ENCODE data around the gene SNRPD1. TPM values are rescaled to one million over a fixed set of nuclear protein-coding genes. Genes with fewer than 3 reads are reported as not detected.
A peak's percentile ranks its signal among the peaks of the same experiment; 100 is the strongest.
"Not testable (repeated sequence)": the region's sequence is repeated elsewhere in the genome, so short reads cannot be mapped to it uniquely, and the experiment has no call there.

Gene SNRPD1
- 100 to 1,000 TPM in 1 of 2 donors, 10 to 100 TPM in 1; 91.2 to 158 TPM for total RNA-seq

DNA sequence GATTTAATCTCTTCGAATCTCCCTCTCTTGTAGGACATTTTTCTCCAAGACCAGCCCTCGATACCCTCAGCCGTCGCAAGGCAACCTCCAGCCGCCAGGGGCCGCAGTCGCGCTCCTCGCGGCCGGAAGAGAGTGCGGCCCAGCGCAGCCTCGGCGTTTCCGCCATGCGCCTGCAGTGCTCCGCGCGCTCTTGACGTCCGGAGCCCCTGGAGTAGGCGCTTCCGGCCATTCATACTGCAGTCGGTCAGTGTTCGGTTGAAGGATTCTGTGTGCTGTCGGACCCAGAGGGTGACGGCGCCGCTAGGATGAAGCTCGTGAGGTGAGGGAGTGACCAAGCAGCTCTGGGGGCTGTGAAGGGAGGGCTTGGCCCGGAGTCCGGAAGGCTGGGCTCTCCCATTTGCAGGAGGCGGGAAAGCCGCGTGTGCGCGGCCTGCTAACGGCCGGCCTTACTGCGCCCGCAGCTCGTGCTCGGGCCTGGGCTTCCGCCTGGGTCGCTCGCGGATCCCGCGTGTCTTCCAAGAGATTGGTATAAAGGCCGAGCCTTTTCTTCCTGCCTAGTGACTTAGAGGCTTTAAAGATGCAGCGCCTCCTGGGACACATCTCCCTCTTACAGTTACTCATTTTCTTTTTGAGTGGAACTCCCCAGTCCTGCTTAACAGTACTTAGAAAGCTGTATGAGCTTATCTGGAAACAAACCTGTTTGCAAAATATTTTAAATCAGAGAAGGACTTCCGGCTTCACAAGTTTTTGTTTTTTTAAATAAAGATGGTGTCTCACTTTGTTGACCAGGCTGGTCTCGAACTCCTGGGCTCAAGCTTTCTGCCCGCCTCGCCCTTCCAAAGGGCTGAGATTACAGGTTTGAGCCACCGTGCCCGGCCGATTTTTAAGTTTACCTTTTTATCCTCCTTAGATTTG lies at the start of gene SNRPD1:
Gene SNRPD1 (plus strand): TSS at position 190 of the 915 bp plus-strand sequence. CDS start 116 bp downstream, at position 306.
- peak; percentile 99 for ATAC-seq
- DNase-seq (ENCODE audit: low spot score): peak; percentile 93
- peaks cover 16 to 29% of the 10 kb centered on the region in 2 donors for H3K4me1 Mint-ChIP-seq (ENCODE audit: low read depth in 2 of 2)
- H3K36me3 Mint-ChIP-seq: peaks cover 7% of the 10 kb centered on the region
- peak within 1 kb of the TSS; percentile 100 for H3K4me3 Mint-ChIP-seq
- H3K27me3 Mint-ChIP-seq: no peaks in the 10 kb centered on the region
- H3K27ac Mint-ChIP-seq: peak within 1 kb of the TSS; percentile 95 to 99
- H3K9me3 Mint-ChIP-seq: no peaks in the 10 kb centered on the region

DNA sequence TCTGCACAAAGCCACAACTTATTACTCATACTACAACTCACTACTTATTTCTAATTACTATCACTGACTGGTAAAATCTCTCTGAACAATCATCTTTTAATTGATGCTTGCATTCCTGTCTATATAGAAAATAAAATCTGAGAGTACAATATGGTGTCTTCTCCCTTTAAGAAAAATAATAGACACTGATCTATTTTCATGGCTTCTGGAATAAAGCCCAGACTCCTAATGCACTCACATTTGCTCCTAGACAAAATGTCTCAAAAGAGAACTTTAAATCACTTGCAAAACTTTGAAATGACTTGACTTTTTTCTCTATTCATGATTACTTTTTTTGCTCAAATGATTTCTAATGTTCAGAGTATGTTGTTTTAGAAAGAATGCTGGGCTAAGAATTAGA lies 40.3 kb upstream of the SNRPD1 start:
- DNase-seq (ENCODE audit: low spot score) (no peak), ATAC-seq (no peak)
- no peak overlapping the region for H3K27ac Mint-ChIP-seq
- H3K9me3 Mint-ChIP-seq: no peaks in the 10 kb centered on the region
- peaks cover 19% of the 10 kb centered on the region for H3K36me3 Mint-ChIP-seq
- H3K4me1 Mint-ChIP-seq (ENCODE audit: low read depth in 2 of 2): peaks cover 0 to 6% of the 10 kb centered on the region in 2 donors
- no peaks in the 10 kb centered on the region for H3K27me3 Mint-ChIP-seq
- H3K4me3 Mint-ChIP-seq: no peak overlapping the region

DNA sequence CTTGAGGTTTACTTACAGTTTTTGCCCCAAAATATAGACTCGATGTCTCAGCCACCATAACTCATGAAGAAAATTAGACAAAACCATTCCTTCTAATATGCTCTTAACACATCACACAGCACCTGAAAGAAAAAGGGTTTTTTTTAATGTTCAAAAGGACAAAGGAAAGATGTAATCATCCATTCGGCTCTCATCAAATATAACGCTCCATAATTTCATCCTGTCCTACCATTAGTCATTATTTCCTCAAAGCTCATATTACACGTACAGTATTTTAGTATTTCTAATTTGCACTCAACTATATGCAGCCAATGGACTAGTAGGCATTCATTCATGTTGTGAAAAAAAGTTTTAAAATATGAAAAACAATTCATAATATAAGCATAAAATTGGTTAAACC lies 36.5 kb upstream of the SNRPD1 start:
- Mint-ChIP-seq H3K36me3 (peaks cover 19% of the 10 kb centered on the region), H3K4me1 (ENCODE audit: low read depth in 2 of 2) (peaks cover 8 to 13% of the 10 kb centered on the region in 2 donors), H3K4me3 (no peak overlapping the region), H3K27me3 (no peaks in the 10 kb centered on the region), H3K27ac (peak overlapping the region in 1 of 2 donors; percentile 67), H3K9me3 (no peaks in the 10 kb centered on the region)
- ATAC-seq: no peak
- no peak for DNase-seq (ENCODE audit: low spot score)

DNA sequence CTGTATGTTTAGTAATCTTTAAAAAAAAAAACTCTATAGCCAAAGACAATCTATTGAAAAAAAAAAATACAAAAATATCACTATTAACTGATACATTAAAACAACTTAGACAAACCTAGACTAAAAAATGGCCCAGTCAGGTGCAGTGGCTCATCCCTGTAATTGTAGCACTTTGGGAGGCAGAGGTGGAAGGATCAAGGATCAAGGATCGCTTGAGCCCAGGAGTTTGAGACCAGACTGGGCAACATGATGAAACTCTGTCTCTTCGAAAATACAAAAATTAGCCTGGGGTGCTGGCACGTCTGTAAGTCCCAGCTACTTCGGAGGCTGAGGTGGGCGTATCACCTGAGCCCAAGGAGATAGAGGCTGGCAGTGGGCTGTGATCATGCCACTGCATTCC lies 27.7 kb upstream of the SNRPD1 start:
- H3K27me3 Mint-ChIP-seq: no peaks in the 10 kb centered on the region
- DNase-seq (ENCODE audit: low spot score) (no peak), ATAC-seq (no peak)
- H3K9me3 Mint-ChIP-seq: no peaks in the 10 kb centered on the region
- peaks cover 21 to 23% of the 10 kb centered on the region in 2 donors for H3K4me1 Mint-ChIP-seq (ENCODE audit: low read depth in 2 of 2)
- H3K4me3 Mint-ChIP-seq: no peak overlapping the region
- H3K36me3 Mint-ChIP-seq: no peaks in the 10 kb centered on the region
- no peak overlapping the region for H3K27ac Mint-ChIP-seq

DNA sequence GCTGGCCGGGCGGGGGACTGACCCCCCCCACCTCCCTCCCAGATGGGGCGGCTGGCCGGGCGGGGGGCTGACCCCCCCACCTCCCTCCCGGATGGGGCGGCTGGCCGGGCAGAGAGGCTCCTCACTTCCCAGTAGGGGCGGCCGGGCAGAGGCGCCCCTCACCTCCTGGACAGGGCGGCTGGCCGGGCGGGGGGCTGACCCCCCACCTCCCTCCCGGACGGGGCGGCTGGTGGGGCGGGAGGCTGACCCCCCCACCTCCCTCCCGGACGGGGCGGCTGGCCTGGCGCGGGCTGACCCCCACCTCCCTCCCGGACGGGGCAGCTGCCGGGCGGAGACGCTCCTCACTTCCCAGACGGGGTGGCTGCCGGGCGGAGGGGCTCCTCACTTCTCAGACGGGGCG lies 19.8 kb upstream of the SNRPD1 start:
- ATAC-seq; H3K4me3 Mint-ChIP-seq; DNase-seq (ENCODE audit: low spot score); H3K9me3 Mint-ChIP-seq; H3K36me3 Mint-ChIP-seq; H3K27ac Mint-ChIP-seq; H3K27me3 Mint-ChIP-seq: not testable (repeated sequence)
- H3K4me1 Mint-ChIP-seq (ENCODE audit: low read depth in 2 of 2): peaks cover 19 to 29% of the 10 kb centered on the region in 2 donors

DNA sequence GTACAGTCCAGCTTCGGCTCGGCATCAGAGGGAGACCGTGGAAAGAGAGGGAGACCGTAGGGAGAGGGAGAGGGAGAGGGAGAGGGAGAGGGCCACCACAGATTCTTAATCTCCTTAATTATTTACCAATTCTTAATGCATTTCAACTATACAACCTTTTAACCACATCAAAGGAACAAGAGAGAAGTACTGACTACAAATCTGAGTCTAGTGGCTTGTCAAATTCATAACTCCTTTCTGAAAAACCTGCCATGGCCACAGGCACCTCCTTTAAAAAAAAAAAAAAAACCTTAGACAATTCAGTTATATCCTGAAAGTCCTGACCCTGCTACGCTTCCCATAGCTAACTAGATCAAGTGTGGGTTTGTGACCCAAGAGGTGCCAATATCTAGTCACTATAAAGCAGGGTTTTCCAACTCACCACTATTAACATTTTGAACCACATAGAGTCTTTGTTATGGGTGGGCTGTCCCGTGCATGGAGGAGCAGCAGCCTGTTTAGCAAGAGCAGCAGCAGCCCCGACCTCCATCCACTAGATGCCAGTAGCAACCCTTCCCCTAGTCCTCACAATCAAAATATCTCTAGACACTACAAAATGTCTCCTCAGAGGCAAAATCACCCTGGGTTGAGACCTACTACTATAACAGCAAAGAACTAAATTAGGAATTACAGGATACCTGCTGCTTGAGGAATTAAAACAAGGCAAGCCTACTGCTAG lies 18.4 kb upstream of the SNRPD1 start:
- H3K9me3 Mint-ChIP-seq: no peaks in the 10 kb centered on the region
- DNase-seq (ENCODE audit: low spot score): no peak
- H3K4me1 Mint-ChIP-seq (ENCODE audit: low read depth in 2 of 2): peaks cover 16 to 25% of the 10 kb centered on the region in 2 donors
- no peaks in the 10 kb centered on the region for H3K27me3 Mint-ChIP-seq
- H3K27ac Mint-ChIP-seq: no peak overlapping the region
- no peak overlapping the region for H3K4me3 Mint-ChIP-seq
- no peaks in the 10 kb centered on the region for H3K36me3 Mint-ChIP-seq
- no peak for ATAC-seq

DNA sequence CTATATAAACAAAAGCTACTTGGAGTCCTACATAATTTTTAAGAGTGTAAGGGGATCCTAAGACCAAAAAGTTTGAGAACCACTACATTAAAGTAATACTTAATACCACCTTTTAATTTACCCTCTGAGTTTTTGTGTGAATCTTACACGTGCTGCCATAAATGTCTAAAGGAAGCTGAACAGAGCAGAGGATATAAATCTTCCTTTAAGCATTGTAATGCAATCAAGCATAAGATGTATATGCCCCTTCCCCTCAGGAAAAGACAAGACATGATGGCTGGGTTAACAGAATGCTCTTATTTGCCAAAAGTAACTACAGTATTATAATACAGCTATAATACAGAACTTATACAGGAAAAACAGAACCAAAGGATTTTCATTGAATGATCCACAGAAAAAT lies 14.5 kb upstream of the SNRPD1 start:
- no peaks in the 10 kb centered on the region for H3K27me3 Mint-ChIP-seq
- H3K4me3 Mint-ChIP-seq: peak overlapping the region; percentile 28

DNA sequence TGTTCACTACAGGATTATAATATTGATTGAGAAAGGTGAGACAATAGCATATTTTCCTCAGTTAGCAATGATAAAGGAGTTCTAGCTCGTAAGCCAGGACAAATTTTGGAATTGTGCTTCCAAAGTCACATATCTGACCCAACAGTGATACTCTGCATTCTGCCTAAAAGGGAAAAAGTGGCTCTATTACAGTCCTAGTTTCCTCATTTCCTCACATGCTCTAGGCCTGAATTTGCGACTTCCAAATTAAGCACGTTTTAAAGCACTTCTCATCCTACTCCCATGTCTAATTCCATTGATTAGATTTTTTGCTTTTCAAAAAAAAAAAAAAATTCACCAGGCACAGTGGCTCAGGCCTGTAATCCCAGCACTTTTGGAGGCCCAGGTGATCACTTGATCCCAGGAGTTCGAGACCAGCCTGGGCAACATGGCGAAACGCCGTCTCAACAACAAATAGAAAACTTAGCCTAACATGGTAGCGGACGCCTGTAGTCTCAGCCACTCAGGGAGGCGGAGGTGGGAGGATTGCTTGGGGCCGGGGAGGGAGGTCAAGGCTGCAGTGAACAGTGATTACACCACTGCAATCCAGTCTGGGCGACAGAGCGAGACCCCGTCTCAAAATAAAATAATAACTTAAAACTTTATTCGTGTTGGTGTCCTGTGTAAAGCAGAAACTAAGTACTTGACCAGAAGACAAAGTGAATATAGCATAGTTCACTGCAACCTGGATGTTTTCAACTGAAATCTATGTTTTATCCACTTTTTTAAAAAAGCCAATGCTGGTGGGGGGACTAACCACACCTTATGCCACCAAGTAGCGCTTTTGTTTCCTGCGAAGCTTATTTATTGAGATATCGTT lies 13.2 kb upstream of the SNRPD1 start:
- DNase-seq (ENCODE audit: low spot score): no peak
- ATAC-seq: no peak
- Mint-ChIP-seq H3K27me3 (no peaks in the 10 kb centered on the region), H3K36me3 (no peaks in the 10 kb centered on the region), H3K9me3 (no peaks in the 10 kb centered on the region), H3K4me3 (peak overlapping the region; percentile 90), H3K4me1 (ENCODE audit: low read depth in 2 of 2) (peaks cover 18% of the 10 kb centered on the region in 2 donors), H3K27ac (peak overlapping the region; percentile 93 to 98)

More for the DNA sequence above, 14.5 kb upstream of the SNRPD1 start:
- Mint-ChIP-seq H3K27ac (no peak overlapping the region), H3K4me1 (ENCODE audit: low read depth in 2 of 2) (peaks cover 20 to 21% of the 10 kb centered on the region in 2 donors), H3K9me3 (no peaks in the 10 kb centered on the region), H3K36me3 (no peaks in the 10 kb centered on the region)
- ATAC-seq (no peak), DNase-seq (ENCODE audit: low spot score) (no peak)

DNA sequence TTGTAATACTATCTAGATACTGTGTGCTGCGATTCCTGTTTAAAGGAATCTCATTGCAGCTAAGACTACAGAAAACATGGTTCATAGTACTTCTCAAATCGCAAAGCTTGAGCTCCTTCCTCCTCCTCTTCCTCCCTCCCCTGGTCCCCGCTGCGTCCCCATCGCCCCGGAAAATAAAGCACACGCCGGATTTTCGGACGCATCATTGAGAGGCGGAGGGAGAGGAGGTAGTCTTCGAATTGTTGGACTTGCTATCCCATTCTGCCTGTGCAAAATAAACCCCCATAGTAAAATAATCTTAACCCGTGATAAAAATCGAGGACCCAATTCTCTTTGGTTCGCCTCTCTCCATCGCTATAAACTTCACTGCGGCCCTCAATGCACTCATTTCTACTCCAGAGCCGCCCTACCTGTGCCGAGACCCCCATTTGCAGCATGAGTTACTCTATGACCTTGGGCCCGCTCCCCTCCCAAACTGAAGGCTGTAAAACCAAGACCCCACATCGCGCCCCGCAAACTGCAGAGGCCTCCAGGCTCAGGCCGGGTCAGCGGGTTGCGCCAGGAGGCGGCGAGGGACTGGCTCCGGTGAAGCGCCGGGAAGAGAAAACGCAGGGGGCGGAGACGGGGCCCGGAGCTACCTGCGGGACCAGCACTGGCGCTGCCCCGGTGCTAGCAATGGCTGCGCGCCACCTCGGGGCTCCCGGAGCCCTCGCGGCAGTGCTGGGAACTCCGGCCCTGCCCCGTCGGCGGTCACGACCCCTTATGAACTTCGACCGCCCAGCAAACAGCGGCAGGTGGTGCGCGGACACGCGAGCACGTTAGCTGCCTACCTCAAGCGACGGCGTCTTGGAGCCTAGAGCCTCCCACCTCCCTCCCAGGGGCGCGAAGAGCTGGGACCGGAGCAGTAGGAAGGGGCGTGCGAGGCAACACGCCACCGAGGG lies 12.3 kb upstream of the SNRPD1 start:
- Mint-ChIP-seq H3K9me3 (no peaks in the 10 kb centered on the region), H3K27ac (peak overlapping the region; percentile 93 to 98), H3K36me3 (no peaks in the 10 kb centered on the region), H3K4me1 (ENCODE audit: low read depth in 2 of 2) (peaks cover 17 to 18% of the 10 kb centered on the region in 2 donors), H3K27me3 (no peaks in the 10 kb centered on the region), H3K4me3 (peak overlapping the region; percentile 90)
- ATAC-seq (peak; percentile 59 to 74), DNase-seq (ENCODE audit: low spot score) (peak; percentile 70)

DNA sequence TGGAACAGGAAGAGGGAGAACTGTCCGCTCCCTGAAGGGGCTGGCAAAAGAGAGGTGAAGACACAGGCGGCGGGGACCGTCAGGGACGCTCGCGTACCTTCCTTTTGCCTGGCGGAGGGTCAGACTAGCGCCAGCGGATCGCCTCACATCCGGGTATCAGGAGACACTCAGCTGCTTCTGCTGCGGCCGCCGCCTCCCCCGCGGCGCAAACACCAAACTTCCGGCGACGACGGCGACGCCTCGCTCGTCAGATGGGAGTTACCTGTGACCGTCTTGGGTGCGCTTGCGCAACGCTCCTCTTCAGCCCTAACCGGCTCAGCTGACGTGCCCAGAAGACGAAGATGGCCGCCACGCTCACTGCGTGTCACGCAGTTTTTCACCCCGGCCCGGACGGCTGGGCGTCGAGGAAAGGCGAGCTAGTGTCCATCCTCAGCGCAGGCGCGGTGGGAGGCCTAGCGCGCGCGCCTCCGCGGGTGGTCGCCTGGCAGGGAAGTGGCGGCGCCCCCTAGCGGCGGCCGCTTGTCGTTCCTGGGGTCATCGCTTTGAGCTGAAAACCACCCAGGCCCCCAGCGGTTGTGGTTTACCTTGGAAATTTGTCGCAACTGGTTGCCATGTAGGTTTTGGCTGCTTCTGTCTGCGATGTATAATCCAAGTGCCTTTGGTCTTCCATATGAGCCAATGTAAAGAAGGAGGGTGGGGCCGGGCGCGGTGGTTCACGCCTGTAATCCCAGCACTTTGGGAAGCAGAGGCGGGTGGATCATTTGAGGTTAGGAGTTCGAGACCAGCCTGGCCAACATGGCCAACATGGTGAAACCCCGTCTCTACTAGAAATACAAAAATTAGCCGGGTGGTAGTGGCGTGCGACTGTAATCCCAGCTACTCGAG lies 11.3 kb upstream of the SNRPD1 start, which contains the start of gene ESCO1:
Gene ESCO1 (minus strand): TSS at position 179 of the 885 bp plus-strand sequence. CDS start 25,861 bp downstream, outside the sequence.
- Mint-ChIP-seq H3K4me1 (ENCODE audit: low read depth in 2 of 2) (peaks cover 20 to 24% of the 10 kb centered on the region in 2 donors), H3K27me3 (no peaks in the 10 kb centered on the region), H3K36me3 (no peaks in the 10 kb centered on the region), H3K4me3 (peak within 1 kb of the TSS; percentile 90), H3K27ac (peak within 1 kb of the TSS; percentile 93 to 98), H3K9me3 (no peaks in the 10 kb centered on the region)
- peak; percentile 95 to 96 for ATAC-seq
- peak; percentile 98 for DNase-seq (ENCODE audit: low spot score)

DNA sequence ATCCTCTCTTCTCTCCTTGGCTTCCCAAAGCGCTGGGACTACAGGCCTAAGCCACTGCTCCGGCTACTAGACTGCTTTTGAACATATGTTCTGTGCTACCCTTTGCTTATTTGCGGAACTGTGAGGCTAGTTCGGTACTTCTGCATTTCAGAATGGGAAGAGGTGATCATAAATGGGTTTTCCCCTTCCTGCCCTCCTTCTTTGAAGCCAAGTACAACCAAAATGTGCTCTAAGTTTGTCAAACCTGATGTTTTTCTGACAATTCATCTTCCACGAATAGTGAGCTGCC lies 9.9 kb upstream of the SNRPD1 start:
- DNase-seq (ENCODE audit: low spot score): no peak
- peaks cover 19 to 20% of the 10 kb centered on the region in 2 donors for H3K4me1 Mint-ChIP-seq (ENCODE audit: low read depth in 2 of 2)
- ATAC-seq: no peak
- peak overlapping the region in 1 of 2 donors; percentile 33 for H3K27ac Mint-ChIP-seq
- no peaks in the 10 kb centered on the region for H3K27me3 Mint-ChIP-seq
- no peak overlapping the region for H3K4me3 Mint-ChIP-seq
- H3K36me3 Mint-ChIP-seq: no peaks in the 10 kb centered on the region
- no peaks in the 10 kb centered on the region for H3K9me3 Mint-ChIP-seq

DNA sequence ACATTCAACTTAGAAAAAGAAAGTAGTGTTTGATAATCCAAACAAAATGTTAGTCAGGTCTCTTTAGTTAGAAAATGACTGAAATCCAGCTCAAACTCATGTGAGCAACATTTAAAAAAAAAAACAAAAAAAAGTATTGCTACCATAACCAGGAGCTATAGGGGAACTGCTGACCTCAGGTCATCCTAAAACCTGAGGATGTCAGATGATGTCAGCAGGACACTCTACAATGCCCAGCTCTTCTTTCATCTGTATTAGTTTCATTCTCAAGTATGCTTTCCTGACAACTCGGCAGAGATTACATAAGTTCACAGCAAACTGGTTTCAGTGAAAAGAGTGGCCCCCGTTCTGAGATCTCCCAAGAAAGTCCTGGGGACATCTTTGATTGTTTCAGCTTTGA lies 7.4 kb upstream of the SNRPD1 start:
- Mint-ChIP-seq H3K9me3 (no peaks in the 10 kb centered on the region), H3K4me3 (peak overlapping the region; percentile 47), H3K4me1 (ENCODE audit: low read depth in 2 of 2) (peaks cover 12 to 13% of the 10 kb centered on the region in 2 donors), H3K27ac (peak overlapping the region in 1 of 2 donors; percentile 45), H3K36me3 (no peaks in the 10 kb centered on the region), H3K27me3 (no peaks in the 10 kb centered on the region)
- DNase-seq (ENCODE audit: low spot score) (no peak), ATAC-seq (no peak)
